Stimulated activated CD4-positive, alpha-beta T cell treated with anti-CD3 and anti-CD28 coated beads, TNF-alpha, amount 100 ng/mL, for 4 hours (primary cell): ENCODE results near the gene PRDM12.

ENCODE experiments used
- DNase-seq, 3 experiments: peaks; one replicate each; pipeline ENCODE4 v3.0.0-alpha.2; 2020; ENCODE audit warnings: low read depth in 3 of 3

The PRDM12 gene

DNA sequence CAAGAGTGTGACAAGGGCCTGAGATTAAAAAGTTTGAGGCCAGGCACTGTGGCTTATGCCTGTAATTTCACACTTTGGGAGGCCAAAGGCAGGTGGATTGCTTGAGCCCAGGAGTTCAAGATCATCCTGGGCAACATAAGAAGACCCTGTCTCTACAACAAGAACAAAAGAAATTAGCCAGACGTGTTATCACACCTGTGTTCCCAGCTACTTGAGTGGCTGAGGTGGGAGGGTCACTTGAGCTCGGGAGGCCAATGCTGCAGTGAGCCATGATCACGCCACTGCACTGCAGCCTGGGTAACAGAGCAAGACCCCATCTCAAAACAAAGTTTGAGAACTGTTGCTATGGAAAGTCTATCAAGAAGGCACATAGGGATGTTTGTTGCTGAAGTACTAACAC, 54.2 kb downstream of the PRDM12 start:
- no peak for DNase-seq

DNA sequence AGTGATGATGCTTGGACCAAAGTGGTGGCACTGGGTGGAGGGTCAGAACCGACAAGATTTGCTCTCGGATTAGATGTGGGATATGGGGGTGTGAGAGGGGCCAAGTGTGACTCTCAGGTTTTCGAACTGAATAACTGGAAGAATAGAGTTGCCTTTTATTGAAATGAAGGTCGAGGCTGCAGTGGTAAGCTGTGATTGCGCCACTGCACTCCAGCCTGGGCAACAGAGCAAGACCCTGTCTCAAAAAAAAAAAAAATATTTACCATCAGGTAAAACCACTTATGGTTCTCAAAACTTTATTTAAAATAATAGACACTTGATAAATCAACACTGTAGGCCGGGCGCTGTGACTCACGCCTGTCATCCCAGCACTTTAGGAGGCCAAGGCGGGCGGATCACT, 56.4 kb downstream of the PRDM12 start:
- DNase-seq: no peak

DNA sequence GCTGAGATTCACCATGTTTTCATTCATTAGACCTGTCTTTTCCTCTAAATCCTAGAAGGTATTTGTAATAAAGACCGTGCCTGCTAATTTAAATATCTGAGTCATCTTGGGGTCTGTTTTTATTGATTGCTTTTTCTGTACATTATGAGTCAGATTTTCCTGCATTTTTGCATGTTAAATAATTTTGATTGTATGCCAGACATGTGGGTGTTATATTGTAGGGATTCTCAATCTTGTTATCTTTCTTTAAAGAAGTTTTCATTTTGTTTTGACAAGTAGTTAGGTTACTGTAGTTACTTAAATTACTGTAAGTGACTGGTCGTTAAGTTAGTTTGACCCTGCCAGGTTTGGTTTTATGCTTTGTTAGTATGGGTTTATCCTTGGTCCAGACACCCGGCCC, 64.3 kb downstream of the PRDM12 start:
- no peak for DNase-seq

DNA sequence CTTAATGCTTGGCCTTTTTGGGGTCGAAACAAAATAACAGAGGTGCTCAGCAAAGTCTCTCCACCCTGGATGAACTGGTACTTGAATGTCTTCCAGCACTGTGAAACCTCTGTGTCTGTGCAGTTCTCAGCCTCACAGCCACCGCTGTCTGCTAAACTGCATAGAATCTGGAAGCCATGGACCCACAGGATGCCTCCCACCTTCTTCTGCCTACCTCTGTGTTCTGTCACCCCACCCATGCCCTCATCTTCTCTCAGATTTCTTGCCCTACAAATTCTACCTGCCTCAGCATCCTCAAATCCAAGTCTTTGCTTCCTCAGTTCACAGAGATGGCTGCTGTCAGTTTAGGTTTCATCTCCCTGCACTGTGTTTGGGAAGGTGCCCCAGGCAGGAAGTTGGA, 64.8 kb downstream of the PRDM12 start:
- DNase-seq: no peak

DNA sequence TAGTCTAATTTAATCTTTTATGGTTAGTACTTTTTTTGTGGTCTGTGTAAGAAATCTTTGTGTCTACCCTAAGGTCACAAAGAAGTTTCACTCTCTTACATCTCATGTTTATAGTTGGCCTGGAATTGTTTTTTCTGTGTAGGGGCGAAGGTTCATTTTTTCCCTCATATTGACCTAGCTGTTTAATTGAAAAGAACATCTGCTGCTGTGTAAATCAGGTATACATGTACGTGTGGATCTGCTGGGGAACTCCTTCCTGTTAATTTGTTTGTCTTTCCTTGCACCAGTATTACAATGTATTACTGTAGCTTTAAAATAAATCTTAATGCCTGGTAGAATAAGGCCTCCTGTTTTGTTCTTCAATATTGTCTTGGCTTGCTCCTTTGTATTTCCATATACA, 67.0 kb downstream of the PRDM12 start:
- no peak for DNase-seq

DNA sequence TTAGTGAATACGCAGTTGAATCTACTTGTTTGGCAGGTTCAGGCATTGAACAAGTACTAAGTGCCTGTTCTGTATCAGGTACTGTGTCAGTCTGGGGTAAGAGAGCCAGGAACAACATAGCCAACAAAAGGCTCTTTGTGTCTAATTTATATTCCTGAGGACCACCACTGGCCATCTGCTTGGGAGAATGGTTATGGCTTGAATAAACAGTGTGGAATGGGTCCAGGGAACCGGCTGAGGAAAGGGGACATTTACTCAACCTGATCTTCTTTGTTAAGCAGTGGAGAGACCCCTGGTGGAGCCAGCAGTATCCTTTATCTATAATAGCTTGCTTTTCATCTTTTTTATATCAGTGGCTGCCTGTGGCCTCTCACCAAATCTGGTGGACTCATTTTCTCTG, 67.7 kb downstream of the PRDM12 start:
- no peak for DNase-seq
